Heart left ventricle (tissue), 13 donors: ENCODE measurements around the gene PRKN.

Experiments
- CTCF ChIP-seq, 12 donors: fragments of 200-600 bp; sonication (generic) in 4 of 12; IDR thresholded peaks; one replicate each; pipeline versions ENCODE4 v1.5.0 to v1.8.0; 2018 to 2022; ENCODE audit warnings: antibody characterized with exemption in 12 of 12, mild to moderate bottlenecking in 5 of 12
- POLR2A ChIP-seq, 2 donors: fragments of 450-650 bp; IDR thresholded peaks; one replicate each; pipeline ENCODE4 v1.6.1; 2017; ENCODE audit warnings: antibody characterized with exemption in 2 of 2, mild to moderate bottlenecking in 2 of 2, moderate library complexity in 2 of 2
- donor health status: ischemic (EF 13 %, LVEDD 7.1; RV severe dilation, severe dysfunction).
- donor health status: DM: no; HTN: yes; CAD: no.
- donor health status: DM: no; HTN: no; CAD: no.
- donor health status: ischemic (EF 25% LVEDD 6.9; RV normal size, moderate dysfunction).
- donor health status: ischemic (EF 25% LVEDD 5.7; RV mildly dilated, moderate dysfunction).
- donor health status: ischemic (EF 35%, LVEDD 5.7; RV mildly dilated, moderate dysfunction).
- donor health status: nonischemic (EF 11% LVEDD 7.7; RV severe dilation, severe dysfunction).
- donor health status: DM: yes; HTN: yes; CAD: no.
- donor health status: PGD.
- donor health status: ischemic (EF 29% LVEDD 5.4; RV normal size, mild dysfunction).
- donor health status: nonischemic (EF 23%, LVEDD 6.1; RV moderate dilation, normal function).

- no peak for TF ChIP-seq POLR2A (IDR thresholded peaks at IDR 0.05)
- TF ChIP-seq CTCF (IDR thresholded peaks at IDR 0.05) = no peak
Observed at GRCh38 chr6:162468326-162468725, 259.2 kb downstream of the PRKN start.
